GM19240 (cell line): ENCODE measurements around the gene ZMIZ1.
A peak's percentile ranks its signal among the peaks of the same experiment; 100 is the strongest.
"Not testable (repeated sequence)": the region's sequence is repeated elsewhere in the genome, so short reads cannot be mapped to it uniquely, and the experiment has no call there.

Experiments used
- DNase-seq: peaks from one replicate; pipeline ENCODE4 v3.0.0; 2011; ENCODE audit warnings: low spot score; ENCODE audit not compliant: insufficient read length

ZMIZ1 gene

GRCh38 chr10:79320820-79321493 lies 252.2 kb downstream of the ZMIZ1 start:
- no peak for DNase-seq

GRCh38 chr10:79321494-79321882 lies 252.7 kb downstream of the ZMIZ1 start:
- DNase-seq: no peak

- DNase-seq: no peak
Observed at GRCh38 chr10:79321951-79322350, 253.2 kb downstream of the ZMIZ1 start.

- no peak for DNase-seq
Observed at GRCh38 chr10:79322616-79323543, 254.1 kb downstream of the ZMIZ1 start.

- no peak for DNase-seq
Observed at GRCh38 chr10:79323602-79324001, 254.8 kb downstream of the ZMIZ1 start.

- DNase-seq: no peak
Observed at GRCh38 chr10:79324032-79324695, 255.4 kb downstream of the ZMIZ1 start.

GRCh38 chr10:79326361-79327089 lies 257.8 kb downstream of the ZMIZ1 start:
- DNase-seq: no peak

GRCh38 chr10:79327090-79327457 lies 258.3 kb downstream of the ZMIZ1 start:
- no peak for DNase-seq

GRCh38 chr10:79328147-79328701 lies 259.5 kb downstream of the ZMIZ1 start:
- no peak for DNase-seq

GRCh38 chr10:79328737-79329504 lies 260.2 kb downstream of the ZMIZ1 start:
- DNase-seq: no peak

GRCh38 chr10:79329529-79329928 lies 260.8 kb downstream of the ZMIZ1 start:
- no peak for DNase-seq

- DNase-seq: no peak
Observed at GRCh38 chr10:79331226-79331625, 262.5 kb downstream of the ZMIZ1 start.

- peak; percentile 73 for DNase-seq
Observed at GRCh38 chr10:79331709-79332108, 262.9 kb downstream of the ZMIZ1 start.

GRCh38 chr10:79332610-79333315 lies 264.0 kb downstream of the ZMIZ1 start:
- DNase-seq: not testable (repeated sequence)

- DNase-seq: no peak
Observed at GRCh38 chr10:79333513-79333912, 264.7 kb downstream of the ZMIZ1 start.

GRCh38 chr10:79334573-79334972 lies 265.8 kb downstream of the ZMIZ1 start:
- DNase-seq: no peak

GRCh38 chr10:79335094-79335469 lies 266.3 kb downstream of the ZMIZ1 start:
- DNase-seq: no peak

- DNase-seq: no peak
Observed at GRCh38 chr10:79335470-79336235, 266.9 kb downstream of the ZMIZ1 start.

- no peak for DNase-seq
Observed at GRCh38 chr10:79336276-79336675, 267.5 kb downstream of the ZMIZ1 start.
